CD4-positive, alpha-beta T cell treated with Interferon alpha-2 for 1 hour (primary cell): ENCODE results near the gene ZDHHC22.
A peak's percentile ranks its signal among the peaks of the same experiment; 100 is the strongest.

Source experiments
- DNase-seq, 2 donors: peaks; one replicate each; pipeline ENCODE4 v3.0.0-alpha.2; 2020 to 2022

The ZDHHC22 gene

DNA sequence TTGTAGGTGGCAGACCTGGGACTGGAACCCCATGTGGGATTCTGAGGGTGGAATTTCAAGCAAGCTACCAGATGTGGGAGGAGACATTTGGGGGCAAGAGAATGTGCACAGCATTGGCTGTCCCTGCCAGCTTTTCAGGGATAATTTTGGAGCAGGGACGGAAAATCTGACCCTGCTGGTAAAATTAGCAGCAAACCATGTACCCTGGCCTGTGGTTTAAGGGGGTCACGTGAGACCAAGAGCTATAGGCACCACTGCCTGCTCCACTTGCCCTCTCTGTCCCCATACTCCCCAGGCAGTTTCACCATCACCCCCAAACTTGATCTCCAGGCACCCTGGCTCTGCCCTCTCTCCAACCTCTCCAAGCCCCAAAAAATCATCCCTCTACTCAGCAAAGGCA, 13.5 kb upstream of the ZDHHC22 start:
- no peak for DNase-seq

DNA sequence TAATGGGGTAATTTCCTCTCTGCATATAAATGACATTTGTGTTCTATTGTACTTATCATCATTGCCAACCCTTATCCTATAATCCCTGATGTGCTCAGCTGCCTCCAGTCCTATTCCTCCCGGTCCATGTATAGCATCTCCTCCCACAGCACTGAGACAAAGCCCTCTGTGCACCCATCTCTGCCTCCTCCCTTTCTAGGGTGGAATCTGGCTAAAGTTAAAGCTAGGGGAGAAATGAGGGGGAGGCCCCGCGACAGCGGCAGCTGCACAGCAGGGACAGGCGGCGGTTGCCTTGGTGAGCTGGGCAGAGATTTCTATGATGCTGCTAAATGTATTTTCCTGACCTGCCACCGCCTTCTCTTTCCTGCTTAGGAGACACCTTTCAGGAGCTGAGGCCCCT, 12.8 kb upstream of the ZDHHC22 start:
- no peak for DNase-seq

DNA sequence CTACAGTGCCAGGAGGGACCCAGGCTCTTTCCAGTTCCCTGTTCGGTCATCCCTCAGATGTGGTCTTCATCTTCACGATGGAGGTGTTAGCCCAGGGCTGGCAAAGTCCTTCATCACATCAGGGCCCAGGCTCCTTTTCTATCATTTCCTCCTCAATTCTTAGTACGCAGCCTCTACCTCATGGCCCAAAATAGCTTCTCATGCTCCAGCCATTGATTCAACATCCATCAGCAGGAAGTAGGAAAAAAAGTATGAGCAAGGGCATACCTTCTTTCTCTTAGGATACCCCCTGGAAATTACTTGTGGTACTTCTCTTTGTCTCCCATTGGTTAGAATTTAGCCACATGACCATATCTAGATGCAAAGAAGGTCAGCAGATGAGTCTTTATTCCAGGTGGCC, 12.2 kb upstream of the ZDHHC22 start:
- no peak for DNase-seq

DNA sequence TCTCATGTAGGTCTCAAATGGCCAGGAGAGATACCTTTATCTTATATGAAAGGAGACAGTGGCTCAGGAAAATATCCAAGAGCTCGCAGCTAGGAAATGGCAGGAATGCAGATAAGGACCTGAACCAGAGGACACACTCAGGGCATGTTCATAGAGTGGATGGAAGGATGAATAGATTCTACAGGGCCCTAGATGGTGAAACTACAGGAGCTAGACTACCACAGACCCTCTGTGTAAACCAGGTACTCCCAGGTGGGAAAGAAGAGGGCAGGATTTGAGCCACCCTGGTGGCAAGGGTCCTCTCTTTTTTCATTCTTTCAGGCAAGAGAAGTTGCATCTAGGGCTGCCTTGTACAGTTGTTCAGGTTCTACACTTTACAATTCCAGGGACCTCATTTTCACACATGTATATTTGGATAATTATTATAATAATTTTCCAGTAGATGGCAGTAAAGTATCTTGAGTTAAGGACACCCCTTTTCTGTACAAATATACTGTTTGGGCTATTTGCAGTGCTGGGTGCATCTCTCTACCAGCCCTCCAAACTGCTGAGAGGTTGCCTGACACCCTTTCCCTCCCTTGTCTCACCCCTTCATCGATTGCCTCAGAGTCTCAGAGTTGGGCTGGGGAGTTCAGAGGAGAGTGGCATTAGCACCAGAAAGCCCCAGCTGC, 10.5 kb upstream of the ZDHHC22 start:
- DNase-seq, result peak in 1 of 2 donors; percentile 21

DNA sequence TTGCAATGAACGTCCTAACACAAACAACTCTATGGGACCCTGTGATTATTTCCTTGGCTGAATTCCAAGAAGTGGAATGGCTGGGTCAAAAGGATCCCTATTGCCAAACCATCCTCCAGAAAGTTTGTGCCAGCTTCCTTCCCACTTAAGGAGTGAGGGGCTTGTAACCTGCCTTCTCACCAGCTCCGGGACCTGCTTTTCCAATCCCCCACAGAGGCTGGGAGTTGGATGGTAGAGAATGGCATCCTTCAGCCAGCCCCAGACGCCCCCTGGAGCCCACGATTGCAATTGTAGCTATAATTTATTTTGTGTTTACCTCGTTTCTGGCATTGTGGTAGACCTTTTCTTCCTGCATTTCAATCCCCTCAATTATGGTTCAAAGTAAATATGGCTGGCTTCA, 9.7 kb upstream of the ZDHHC22 start:
- DNase-seq, result no peak

DNA sequence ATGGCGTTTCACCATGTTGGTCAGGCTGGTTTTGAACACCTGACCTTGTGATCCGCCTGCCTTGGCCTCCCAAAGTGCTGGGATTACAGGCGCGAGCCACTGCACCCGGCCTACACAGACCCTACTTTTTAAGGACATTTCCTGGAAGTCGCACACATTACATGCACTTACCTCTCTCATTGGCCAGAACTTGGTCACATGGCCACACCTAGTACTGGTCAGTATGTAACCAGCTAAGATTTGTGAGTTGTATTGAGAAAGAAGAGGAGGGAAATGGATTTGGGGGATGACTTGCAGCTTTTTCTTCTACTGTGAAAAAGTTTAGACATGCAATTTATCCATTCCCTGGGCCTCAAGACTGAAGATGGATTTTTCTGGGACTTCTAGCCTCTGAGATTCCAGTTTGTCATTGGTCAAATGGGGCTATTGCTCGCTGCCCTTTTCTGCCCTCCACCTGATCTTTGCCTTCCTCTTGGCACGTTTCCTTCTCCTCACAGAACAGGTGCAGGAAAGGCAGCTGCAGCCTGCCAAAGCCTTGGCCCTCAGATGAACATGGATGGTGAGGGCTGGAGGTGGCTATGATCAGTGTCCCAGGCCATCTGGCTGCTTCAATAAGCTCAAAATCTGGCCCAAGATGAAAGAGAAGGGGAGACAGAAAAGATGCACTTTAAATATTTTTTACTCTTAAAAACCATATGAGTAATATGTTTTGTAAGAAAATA, 7.1 kb upstream of the ZDHHC22 start:
- no peak for DNase-seq

DNA sequence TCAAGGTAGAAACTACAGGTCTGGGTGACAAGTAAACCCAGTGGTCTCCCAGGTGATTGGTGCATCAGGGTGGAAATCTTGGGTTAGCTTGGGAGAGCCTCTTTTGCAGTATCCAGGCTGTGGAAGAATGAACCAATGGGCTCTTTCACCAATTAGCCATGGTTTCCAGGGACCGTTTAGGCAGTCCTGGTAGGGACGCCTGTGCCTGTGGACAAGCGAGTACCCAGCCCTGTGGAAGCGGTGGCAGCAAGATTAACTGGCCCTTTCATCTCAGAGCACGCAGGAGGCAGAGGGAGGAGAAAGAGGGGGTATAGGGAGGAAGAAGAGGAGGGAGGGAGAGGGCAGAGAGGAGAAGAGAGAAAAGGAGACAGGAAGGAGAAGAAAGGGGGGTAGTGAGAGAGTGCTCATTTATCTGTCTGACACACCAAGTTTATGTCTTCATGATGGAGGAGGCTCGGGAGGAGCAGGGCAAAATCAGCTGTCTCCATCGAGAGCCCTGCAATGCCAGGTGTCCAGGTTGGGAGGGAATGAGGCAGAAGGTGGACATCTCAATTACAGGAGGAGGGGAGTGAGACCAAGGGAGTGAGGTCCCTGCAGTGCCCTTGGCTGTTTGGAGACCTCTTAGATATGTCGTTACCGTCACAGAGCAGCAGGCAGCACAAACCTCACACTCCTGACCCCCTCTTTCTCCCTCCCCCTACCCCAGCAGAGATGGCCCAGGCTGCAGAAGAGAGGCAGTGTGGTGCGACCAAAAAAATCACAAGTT, 4.6 kb upstream of the ZDHHC22 start:
- DNase-seq, result no peak

DNA sequence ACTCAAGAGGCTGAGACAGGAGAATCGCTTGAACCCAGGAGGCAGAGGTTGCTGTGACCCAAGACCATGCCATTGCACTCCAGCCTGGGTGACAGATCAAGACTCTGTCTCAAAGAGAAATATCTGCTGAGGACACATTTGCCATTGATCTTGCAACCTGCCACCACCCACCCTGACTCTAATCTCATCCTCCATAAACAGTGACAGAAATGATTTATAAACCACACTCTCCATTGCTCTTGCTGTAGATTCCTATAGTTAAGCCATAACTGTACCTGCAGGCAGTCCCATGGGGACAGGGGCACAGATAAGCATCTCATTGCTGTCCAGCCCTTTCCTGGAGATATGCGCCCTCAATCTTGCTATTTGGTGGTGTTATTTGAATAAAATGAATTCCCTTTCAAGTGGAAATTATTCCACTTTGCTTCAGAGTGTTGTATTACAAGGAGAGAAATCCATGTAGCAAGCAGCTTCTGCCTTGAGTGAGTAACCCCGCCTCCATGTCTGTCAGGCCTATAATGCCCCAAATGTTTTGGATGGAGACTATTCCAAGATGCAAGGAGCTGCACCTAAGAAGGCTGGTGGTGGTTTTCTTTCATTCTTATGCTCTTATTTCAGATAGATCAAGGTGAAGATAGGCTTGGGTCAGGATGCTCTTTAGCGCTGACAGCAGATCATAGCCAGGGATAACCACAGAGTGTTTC, 3.0 kb upstream of the ZDHHC22 start:
- DNase-seq, result no peak

DNA sequence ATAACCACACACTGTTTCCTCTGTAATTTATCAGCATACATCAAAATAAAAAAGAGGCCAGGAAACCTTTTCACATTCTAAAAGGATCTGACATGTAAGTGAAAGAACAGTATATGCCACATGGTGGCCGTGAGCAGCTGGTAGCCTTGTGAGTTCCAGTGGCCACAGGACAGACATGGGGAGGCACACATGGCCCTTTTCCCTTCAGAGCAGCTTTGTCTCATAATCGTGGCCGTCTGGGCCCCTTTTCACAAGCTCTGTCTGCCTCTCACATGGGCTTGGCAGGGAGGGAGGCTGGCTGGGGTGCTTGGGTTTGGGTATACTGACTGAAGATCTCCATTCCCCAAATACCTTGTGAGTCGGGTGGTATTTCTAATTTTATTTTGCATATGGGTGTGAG, 1.5 kb upstream of the ZDHHC22 start:
- no peak for DNase-seq

DNA sequence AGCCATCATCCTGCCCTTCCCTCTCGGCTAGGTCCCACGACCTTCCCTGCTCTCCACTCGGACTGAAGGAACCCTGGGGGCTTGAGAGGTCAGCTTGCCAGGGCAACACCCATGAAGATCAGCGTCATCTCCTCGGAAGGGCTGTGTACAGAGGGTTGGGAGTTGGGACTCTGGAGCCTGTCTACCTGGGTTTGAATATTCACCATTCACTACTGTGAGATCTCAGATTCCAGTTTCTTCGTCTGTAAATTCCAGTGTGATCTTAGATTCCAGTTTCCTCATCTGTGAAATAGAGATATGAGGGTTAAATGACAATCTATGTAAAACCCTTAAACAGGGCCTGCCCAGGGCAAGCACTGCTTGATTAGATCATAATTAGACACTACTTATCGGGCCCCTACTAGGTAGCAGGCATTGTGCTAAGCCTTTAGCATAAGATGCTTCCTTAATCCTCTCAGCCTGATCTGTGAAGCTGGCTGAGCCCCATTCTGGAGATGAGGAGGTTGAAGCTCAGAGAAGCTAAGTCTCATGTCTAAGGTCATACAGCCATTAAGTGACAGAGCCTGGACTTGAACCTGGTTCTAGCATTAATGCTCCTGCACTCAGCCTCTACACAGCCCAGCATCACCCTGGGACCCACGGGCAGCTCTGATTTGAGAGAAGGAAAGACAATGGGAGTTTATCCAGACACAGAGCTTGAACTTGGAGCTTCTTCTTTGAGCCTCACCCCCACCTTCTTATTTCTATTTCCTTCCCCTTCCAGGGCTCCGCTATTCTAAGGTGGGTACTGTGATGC, 612 bp upstream of the ZDHHC22 start:
- DNase-seq, result no peak

DNA sequence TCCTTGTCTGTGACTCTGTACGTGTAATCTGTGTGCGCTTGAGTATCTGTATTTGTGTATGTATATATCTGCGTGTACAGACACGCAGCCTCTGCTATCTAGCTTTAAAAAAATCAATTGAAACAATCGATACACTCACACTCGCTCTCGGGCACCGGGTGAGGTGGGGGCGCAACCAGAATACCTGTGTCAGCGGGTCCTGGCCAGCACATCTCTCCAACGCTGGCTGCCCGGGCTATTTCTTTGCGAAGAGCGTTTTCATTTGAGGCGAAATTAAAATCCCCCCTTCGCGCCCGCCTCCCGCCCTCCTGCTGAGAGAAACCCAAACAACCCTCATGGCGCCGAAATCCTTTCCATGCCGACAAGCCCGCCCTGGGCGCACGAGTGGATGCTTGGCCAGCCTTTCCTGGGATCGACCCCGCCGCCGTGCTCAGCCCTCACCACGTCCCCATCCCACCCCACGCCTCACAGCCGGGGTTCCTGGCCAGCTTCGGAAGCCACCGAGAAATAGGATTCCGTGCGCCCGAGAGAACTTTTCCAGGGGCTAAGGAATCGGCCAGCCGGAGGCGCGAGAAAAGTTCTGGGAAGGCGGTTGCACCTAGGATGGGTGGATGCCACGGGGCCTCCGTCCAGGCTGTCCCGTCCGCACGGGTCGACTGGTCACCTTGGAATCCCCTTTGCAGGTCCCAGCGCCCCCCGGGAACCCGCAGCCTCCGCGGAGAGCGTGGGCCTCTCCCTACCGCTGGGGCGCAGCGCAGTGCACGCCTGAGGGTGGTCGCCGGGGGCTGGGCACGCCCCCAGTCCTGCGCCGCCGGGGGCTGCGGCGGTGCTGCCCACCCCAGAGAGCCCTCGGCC, 1.0 kb downstream of the ZDHHC22 start:
- DNase-seq, result no peak

DNA sequence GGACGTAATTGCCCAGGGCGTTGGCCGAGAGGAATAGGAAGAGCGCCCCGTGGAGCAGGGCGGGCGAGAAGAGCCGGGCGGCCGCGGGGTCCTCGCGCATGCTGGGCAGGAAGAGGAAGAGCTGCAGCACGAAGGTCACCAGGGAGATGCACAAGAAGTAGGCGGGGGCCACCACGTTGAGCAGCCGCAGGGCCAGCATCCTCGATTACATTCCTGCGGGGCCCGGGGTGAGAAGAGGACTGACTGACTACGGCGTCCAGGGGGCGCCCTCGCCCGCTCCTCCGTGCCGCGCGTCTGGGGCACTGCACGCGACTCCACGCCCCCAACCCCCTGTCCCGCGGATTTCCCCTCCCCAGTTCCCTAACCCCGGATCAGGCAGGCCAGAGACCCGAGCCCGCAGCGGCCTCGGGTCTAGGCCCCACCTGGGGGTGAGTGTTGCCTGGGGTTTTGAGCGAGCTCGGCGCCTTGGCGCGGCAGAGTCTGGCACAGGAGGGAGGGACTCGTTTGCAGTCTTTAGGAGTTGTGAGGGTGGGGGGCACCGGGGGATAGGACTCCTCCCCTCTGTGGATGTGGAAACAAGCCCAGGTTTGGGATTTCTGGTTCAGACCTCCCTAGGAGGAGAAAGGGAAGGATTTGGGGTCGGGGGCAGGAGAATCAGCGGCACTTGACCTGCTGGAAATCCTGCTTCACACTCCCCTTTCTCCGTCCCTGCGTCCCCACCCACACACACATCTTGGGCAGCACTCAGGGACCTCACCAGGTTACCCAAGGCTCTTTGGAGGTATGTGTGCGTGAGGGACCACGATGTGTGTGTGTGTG, 1.8 kb downstream of the ZDHHC22 start:
- peak; percentile 16 to 18 for DNase-seq

DNA sequence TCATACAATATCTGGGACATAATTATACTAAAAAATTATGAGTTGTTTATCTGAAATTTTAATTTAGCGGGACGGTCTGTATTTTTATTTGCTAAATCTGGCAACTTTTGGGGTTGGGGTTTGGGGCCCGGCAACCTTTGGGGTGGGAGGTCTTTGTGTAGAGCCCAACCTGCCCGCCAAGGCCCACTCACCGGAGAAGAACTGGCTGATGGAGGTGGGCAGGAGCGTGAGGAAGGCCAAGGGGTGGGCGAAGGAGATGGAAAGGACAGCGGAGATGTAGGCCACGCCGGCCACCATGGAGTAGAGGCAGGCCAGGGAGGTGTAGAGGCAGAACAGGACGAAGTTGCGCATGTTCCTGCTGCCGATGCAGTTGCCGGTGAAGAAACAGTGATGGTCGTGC, 2.6 kb downstream of the ZDHHC22 start:
- no peak for DNase-seq

DNA sequence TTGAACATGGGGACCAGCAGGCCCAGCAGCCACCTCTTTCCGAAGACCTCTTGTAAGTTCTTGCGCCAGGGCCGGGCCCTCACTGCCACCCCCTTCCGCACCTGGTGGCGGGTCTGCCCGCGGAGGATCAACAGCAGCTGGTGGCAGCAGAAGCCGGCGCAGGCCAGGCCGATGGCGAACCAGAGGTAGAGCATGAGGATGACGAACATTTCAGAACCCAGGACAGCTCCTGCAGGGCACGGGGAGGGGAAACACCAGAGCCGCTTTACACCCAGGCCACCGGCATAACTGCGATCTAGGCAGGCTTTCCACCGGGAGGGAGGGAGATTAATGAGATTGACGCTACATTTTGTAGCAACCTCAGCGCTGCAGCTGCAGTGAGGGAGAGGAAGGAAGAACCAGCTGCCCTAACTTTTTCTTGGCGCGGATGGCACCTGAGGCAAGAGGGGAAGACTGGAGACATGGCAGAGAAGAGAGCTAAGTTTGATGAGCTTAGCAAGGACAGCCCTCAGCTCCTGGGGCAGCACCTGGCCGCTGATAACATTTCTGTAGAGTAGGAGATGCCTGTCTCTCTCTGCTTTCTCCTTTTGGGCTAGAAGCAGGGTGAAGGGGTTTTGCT, 7.8 kb downstream of the ZDHHC22 start:
- DNase-seq, result peak; percentile 44 to 51

DNA sequence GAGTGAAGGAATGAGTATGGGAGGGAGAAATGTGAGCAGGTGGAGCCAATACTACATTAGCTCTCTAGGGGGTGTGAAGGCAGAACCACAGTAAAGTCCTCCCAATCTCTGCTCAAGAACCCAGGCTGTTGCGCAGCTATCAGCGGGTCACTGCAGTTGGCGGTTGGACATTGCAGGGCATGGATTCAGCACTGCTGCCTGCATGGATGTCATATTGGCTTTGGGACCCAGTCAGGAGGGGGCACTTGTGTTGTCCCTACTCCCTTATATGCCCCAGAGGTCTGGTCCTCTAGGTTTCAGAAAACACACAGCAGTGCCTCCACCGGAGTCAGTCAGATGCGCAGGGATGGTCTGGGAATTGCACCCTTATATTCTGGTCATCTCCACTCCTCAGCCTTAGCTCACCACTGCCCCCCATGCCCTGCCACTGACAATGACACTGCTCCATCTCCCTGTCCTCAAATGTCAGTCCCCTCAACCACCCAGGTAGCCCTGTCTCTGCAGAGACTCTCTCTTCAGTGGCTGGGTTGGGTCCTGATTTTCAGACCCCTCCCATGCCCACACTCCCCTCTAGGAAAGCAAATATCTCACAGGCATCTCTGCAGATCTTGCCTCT, 9.6 kb downstream of the ZDHHC22 start:
- DNase-seq, result no peak

DNA sequence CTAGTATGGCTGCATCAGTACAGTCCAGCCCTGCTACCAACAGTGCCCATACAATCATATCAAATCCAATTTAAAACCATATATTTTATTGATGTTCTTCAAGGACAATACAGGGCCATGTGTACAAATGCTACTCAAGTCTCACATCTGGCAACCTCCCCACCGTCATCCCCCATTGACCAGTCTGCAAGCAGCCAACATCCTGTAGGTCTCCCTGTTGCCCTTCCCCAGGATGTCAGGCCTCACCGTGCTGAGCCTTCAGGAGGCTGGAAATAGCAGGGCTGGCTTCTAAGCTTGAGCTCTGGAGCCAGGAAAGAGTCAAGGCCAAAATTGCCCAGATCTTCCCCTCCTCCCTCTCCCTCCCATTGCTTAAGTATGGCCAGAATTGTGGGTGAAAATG, 10.4 kb downstream of the ZDHHC22 start:
- DNase-seq, result no peak

DNA sequence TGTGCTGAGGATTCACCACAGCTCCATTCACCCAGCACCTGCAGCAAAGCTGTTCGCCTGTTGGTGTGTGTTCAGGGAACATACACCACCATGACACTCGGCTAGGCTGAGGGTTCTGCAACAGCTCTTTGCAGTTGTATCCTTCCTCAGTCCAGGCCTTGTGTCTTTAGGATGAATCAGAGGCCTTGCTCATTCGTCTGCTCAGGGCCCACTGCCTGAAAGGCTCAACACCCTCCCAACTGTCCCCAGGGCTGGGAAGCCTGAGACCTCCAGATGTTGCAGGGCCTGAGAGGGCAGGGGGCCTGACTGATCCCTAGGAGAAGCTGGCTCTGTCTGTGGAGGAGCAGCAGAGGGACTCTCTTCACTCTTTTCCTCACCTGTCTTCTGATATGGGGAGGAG, 11.2 kb downstream of the ZDHHC22 start:
- DNase-seq, result no peak

DNA sequence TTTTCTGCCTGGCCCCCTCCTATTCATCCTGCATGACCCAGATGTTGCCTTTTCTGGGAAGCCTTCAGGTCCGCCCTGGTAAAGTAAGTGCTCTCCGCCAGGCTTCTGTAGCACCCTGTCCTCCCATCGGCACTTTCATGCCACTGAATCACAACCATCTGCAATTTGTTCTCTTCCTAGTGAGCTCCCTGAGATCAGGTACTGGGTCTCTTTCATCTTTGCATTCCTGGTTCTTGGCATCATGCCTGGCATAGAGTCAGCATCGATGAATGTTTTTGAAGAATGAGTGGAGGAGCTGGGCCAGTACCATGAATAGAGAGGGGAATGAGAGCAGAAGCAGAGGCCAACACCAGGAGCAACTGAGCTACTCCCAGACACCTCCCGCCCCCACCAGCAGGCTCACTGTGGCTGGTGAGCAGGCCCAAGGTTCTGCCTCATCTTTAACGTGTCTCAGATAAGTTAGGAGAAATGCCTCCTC, 13.1 kb downstream of the ZDHHC22 start:
- no peak for DNase-seq

DNA sequence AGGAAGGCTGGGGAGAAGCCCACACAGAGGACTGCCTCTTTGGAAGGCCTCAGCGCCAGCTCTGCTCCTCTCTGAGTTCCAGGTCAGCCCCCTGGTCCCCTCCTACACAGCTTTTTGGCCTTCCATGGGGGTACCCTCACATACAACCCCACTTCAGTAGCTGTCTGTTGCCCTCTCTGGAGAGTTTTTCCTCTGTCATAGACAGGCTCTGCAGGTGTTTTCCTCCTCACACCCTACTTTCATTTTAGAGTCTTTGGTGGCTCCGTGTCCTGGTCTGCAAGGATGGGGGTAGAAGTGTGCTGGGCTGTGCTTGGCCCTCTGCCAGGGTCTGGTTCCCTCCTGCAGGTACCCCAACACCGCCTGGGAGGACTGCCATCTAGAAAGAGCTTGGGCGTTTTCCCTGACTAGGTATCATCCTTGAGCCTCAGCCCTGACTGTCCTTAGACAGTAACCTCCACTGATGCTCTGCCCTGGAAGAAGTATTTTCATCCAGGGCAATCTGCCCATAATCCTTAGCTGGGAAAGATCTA, 15.1 kb downstream of the ZDHHC22 start:
- DNase-seq, result no peak
